HepG2 (cell line): ENCODE measurements around the gene ITPR1. TPM values are rescaled to one million over a fixed set of nuclear protein-coding genes. Genes with fewer than 3 reads are reported as not detected.

Experiments used
- ATAC-seq: fragments of 200-7000 bp; cut with Tn5 transposase; 3 replicates; pipeline ENCODE4 v1.9.1; 2020; ENCODE audit warnings: mild to moderate bottlenecking, moderate library complexity
- BruUV-seq: library from RNA; stranded (reverse); fragments of 400-500 nt; replicated peaks from 2 replicates; lab custom pipeline; 2021; lab: Mats Ljungman, UMichigan
- CTCF ChIA-PET: fragments of 300-600 bp; formaldehyde crosslinking; extraction: SDS; loops from one replicate; lab custom pipeline; 2021; ENCODE audit warnings: low total read pairs, inconsistent platforms, low intra/inter-chr PET ratio; lab: Yijun Ruan, JAX
- POLR2A ChIA-PET: fragments of 350-600 bp; sonication (Branson Sonifier 250); formaldehyde crosslinking; loops from one replicate; lab custom pipeline; 2020; ENCODE audit warnings: antibody characterized with exemption, inconsistent platforms; lab: Yijun Ruan, JAX
- DNase-seq: peaks from one replicate; pipeline ENCODE4 v3.0.0-alpha.2; 2015; ENCODE audit warnings: low spot score
- FAIRE-seq: peaks from 3 replicates; lab custom pipeline; 2011; peaks lifted over from hg19 to GRCh38; lab: Jason Lieb, UNC
- H2AFZ ChIP-seq: one replicate; pipeline ENCODE4 v1.6.1; 2011; ENCODE audit warnings: low read length, inconsistent platforms
- H3K27ac ChIP-seq: fragments of 300-600 bp; 3 replicates; pipeline ENCODE4 v1.8.0; 2011; ENCODE audit warnings: mixed run types, mild to moderate bottlenecking, mixed read lengths, low read length, inconsistent platforms; ENCODE audit not compliant: insufficient read depth; ENCODE audit errors: extremely low read length
- H3K27me3 ChIP-seq, 2 experiments: fragments of 200-600 bp in 1 of 2; 2 replicates in 1 of 2; 3 replicates in 1 of 2; pipeline versions ENCODE4 v1.6.0 to v1.8.0; 2011; ENCODE audit warnings: low read length in 2 of 2, mild to moderate bottlenecking in 2 of 2, moderate library complexity in 2 of 2, inconsistent platforms in 1 of 2; ENCODE audit not compliant: insufficient read depth in 2 of 2, control insufficient read depth in 1 of 2
- H3K36me3 ChIP-seq, 2 experiments: fragments of 200-600 bp in 1 of 2; replicated peaks in 1 of 2; 2 replicates in 1 of 2; 3 replicates in 1 of 2; pipeline versions ENCODE4 v1.5.1 to v1.8.0; 2011; ENCODE audit warnings: low read length in 2 of 2, inconsistent platforms in 1 of 2; ENCODE audit not compliant: insufficient read depth in 2 of 2, control insufficient read depth in 1 of 2
- H3K4me1 ChIP-seq: 2 replicates; pipeline ENCODE4 v1.5.1; 2012; ENCODE audit warnings: low read length, inconsistent platforms; ENCODE audit not compliant: insufficient read depth
- H3K4me2 ChIP-seq: 2 replicates; pipeline ENCODE4 v1.6.0; 2011; ENCODE audit warnings: low read depth, low read length, inconsistent platforms
- H3K4me3 ChIP-seq, 3 experiments: fragments of 200-600 bp in 1 of 3; sonication (generic), shearing (Covaris generic) in 1 of 3; replicated peaks in 1 of 3; 2 replicates each; pipeline ENCODE4 v1.5.1; 2011 to 2016; ENCODE audit warnings: low read length in 3 of 3, inconsistent platforms in 2 of 3, low read depth in 2 of 3, mild to moderate bottlenecking in 2 of 3, control low read depth in 1 of 3, mixed read lengths in 1 of 3; ENCODE audit not compliant: insufficient read depth in 1 of 3
- H3K79me2 ChIP-seq: one replicate; pipeline ENCODE4 v1.6.1; 2011; ENCODE audit warnings: low read length, inconsistent platforms; ENCODE audit not compliant: insufficient read depth
- H3K9ac ChIP-seq: 2 replicates; pipeline ENCODE4 v1.6.0; 2011; ENCODE audit warnings: mild to moderate bottlenecking, low read depth, low read length, inconsistent platforms; ENCODE audit not compliant: insufficient read depth
- H3K9me3 ChIP-seq: 2 replicates; pipeline ENCODE4 v1.5.1; 2012; ENCODE audit warnings: mild to moderate bottlenecking, low read length
- H4K20me1 ChIP-seq: 2 replicates; pipeline ENCODE4 v1.6.0; 2011; ENCODE audit warnings: inconsistent platforms, mild to moderate bottlenecking, low read length, moderate library complexity; ENCODE audit not compliant: insufficient read depth
- ATF5 ChIP-seq: sonication (generic); formaldehyde crosslinking; IDR thresholded peaks from 2 replicates; pipeline ENCODE4 v1.4.0; 2020; ENCODE audit warnings: mild to moderate bottlenecking, low read depth, missing genetic modification reagents
- CEBPG ChIP-seq: IDR thresholded peaks from 2 replicates; pipeline ENCODE4 v1.6.1; 2016
- TARDBP ChIP-seq: sonication (generic); formaldehyde crosslinking; IDR thresholded peaks from 2 replicates; pipeline ENCODE4 v1.8.0; 2022; ENCODE audit warnings: mild to moderate bottlenecking, missing genetic modification reagents
- THAP7 ChIP-seq: sonication (generic); formaldehyde crosslinking; IDR thresholded peaks from 2 replicates; pipeline ENCODE4 v1.8.1; 2023; ENCODE audit warnings: mild to moderate bottlenecking, missing genetic modification reagents
- ZIK1 ChIP-seq: sonication (generic); formaldehyde crosslinking; IDR thresholded peaks from 2 replicates; pipeline ENCODE4 v1.5.0; 2020; ENCODE audit warnings: mild to moderate bottlenecking, low read depth, missing genetic modification reagents, borderline replicate concordance
- ZNF136 ChIP-seq: sonication (generic); formaldehyde crosslinking; IDR thresholded peaks from 2 replicates; pipeline ENCODE4 v1.8.1; 2022; ENCODE audit warnings: low read depth, mild to moderate bottlenecking, moderate library complexity, missing genetic modification reagents
- ZNF503 ChIP-seq: sonication (generic); formaldehyde crosslinking; IDR thresholded peaks from 2 replicates; pipeline ENCODE4 v1.4.0; 2020; ENCODE audit warnings: missing genetic modification reagents
- ZNF703 ChIP-seq: sonication (generic); formaldehyde crosslinking; IDR thresholded peaks from 2 replicates; pipeline ENCODE4 v1.5.1; 2020; ENCODE audit warnings: missing genetic modification reagents, mild to moderate bottlenecking, moderate library complexity, borderline replicate concordance
- WGBS: methylation state at CpG from one replicate; pipeline ENCODE4 v1.1.6; 2017; ENCODE audit warnings: low lambda C conversion rate; 5-methylcytosine and 5-hydroxymethylcytosine counted together
- in situ Hi-C: cut with HindIII; loops from 2 replicates; pipeline ENCODE4 v1.10.0; 2017; ENCODE audit warnings: low pct_unique_long_range_greater_than_20kb; ENCODE audit not compliant: extremely low pct_ligation_motif_present
- intact Hi-C: fragments of 100-400 bp; cut with micrococcal nuclease; formaldehyde crosslinking; loops from one replicate; pipeline ENCODE4 v1.10.0; 2022; ENCODE audit not compliant: unreplicated experiment
- polyA plus RNA-seq, 8 experiments: library from polyadenylated mRNA; depleted of rRNA in 3 of 8; stranded (reverse) in 7 of 8; unstranded in 1 of 8; fragments of >200 nt; fragmentation: Illumina TruSeq in 4 of 8; extraction: Trizol in 4 of 8; gene quantifications; 2 replicates each; pipeline versions ENCODE4 v1.2.1 to v1.2.3, GENCODE V29; 2011 to 2016; ENCODE audit warnings: low read depth in 4 of 8, missing spikeins in 1 of 8, mixed read lengths in 1 of 8; ENCODE audit not compliant: insufficient read depth in 1 of 8
- total RNA-seq, 5 experiments: library from RNA; depleted of rRNA; stranded (reverse); fragments of >200 nt; fragmentation: Illumina TruSeq; extraction: Trizol; gene quantifications; 2 replicates each; pipeline ENCODE4 v1.2.3, GENCODE V29; 2016; ENCODE audit warnings: low read depth in 1 of 5

ITPR1 gene
- total and polyA plus RNA-seq, 2 of the 13 experiments (the other 11 are each of a cell fraction or from before 2014, with no cell fraction given): 10.0 to 11.4 TPM

GRCh38 chr3:4604693-4605092 is 111.5 kb downstream of the ITPR1 start:
- Histone ChIP-seq H4K20me1 (no peaks in the 10 kb centered on the region), H3K27me3 (no peaks in the 10 kb centered on the region), H3K27ac (no peak overlapping the region), H3K79me2 (no peaks in the 10 kb centered on the region), H3K4me1 (peaks cover 7% of the 10 kb centered on the region; the same call in 1 of the 2 replicates), H3K4me3 (no peak overlapping the region), H3K36me3 (no peaks in the 10 kb centered on the region), H2AFZ (no peak overlapping the region), H3K9ac (no peak overlapping the region), H3K9me3 (no peaks in the 10 kb centered on the region), H3K4me2 (no peak overlapping the region)
- POLR2A ChIA-PET: no interaction called here
- no peak for ATAC-seq
- WGBS: 100% methylated on average over 2 of the region's 5 CpGs
- FAIRE-seq: no peak
- CTCF ChIA-PET: no interaction called here
- DNase-seq: no peak
- no TSS peak for BruUV-seq
- TF ChIP-seq ZNF136 (CRISPR knock-in tag) (no peak), CEBPG (CRISPR knock-in tag) (no peak), ZNF703 (CRISPR knock-in tag) (no peak), ZIK1 (CRISPR knock-in tag) (no peak), TARDBP (CRISPR knock-in tag) (no peak), ZNF503 (no peak), THAP7 (CRISPR knock-in tag) (no peak), ATF5 (CRISPR knock-in tag) (no peak)
- in situ Hi-C loops: no loop called here
- intact Hi-C loops: loop anchor here (5.0 kb wide), 1 partner anchor 682 kb away; no protein-coding TSS in a partner anchor
